ENCODE measurements around the gene APOA1. TPM values are rescaled to one million over a fixed set of nuclear protein-coding genes. Genes with fewer than 3 reads are reported as not detected.

APOA1 gene
- total and polyA plus RNA-seq, 10 of the 15 experiments (the other 5 are each of a cell fraction or from before 2014, with no cell fraction given): 0.10 to 2.4 (median 0.24) TPM; not detected in 3

DNA sequence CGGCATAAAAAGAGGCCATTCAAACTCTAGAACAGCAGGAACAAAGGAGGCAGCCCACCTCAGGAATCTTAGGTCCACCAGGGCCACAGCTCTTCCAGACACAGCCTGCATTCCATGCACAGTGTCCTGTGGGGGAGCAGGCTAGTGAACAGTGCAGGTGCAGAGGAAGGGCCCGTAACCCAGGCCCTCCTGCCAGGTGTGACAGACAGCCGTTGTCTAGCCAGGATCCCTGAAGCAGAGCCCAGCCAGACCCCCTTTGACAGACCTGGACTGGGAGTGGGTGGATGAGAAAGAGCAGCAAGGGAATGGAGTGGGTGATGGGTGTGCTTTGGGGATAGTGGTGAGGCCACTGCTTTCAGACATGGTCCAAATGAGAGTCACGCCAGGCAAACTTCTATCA, 48.4 kb downstream of the APOA1 start (continued):
- TF ChIP-seq PRDM15 (CRISPR knock-in tag; IDR thresholded peaks at IDR 0.05) (no peak), POLR2AphosphoS5 (IDR thresholded peaks at IDR 0.05; ENCODE audit: low read length) (no peak)

DNA sequence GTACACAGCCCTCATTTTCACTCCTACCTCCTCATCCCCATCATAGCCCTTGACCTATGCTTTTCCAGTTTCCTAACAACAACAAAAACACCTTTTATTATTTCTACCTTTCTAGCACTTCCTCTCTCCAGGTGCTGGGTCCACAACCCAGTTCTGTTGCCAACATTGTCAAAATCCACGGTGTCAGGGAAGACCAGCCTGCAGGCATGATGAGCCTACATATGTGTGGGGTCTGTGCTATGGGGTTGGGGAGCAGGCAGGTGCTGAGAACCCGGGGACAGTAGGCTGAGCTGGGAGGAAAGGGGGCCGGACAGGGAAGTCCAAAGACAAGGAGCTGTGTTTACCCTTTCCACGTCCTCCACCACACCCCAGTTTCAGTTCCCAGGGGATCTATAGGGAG, 48.9 kb downstream of the APOA1 start:
- ATAC-seq (no peak), DNase-seq (ENCODE audit: low read depth, low spot score) (no peak), FAIRE-seq (no peak)
- no peaks in the 10 kb centered on the region for H3K27me3 ChIP-seq (replicated peaks in 1 of 2; ENCODE audit: control insufficient read depth in 2 of 2, insufficient read depth in 2 of 2, low read length in 1 of 2)
- CTCF ChIA-PET: interaction anchor here (0.6 to 10.9 kb wide), 5 partner anchors 12 to 317 kb away, joined by 4 to 183 read pairs (median 4); partner anchors contain the start of gene APOA1
- H3K36me3 ChIP-seq (ENCODE audit: control insufficient read depth in 2 of 2, insufficient read depth in 2 of 2, low read length in 1 of 2): peaks cover 9 to 22% of the 10 kb centered on the region in 2 experiments
- 23% methylated on average over 4 of the region's 4 CpGs for WGBS (ENCODE audit: insufficient coverage, insufficient replicate concordance, low lambda C conversion rate, missing lambda C conversion rate)
- H3K9me3 ChIP-seq (replicated peaks; ENCODE audit: control insufficient read depth, insufficient read depth, low read length): no peaks in the 10 kb centered on the region
- H3K4me1 ChIP-seq (ENCODE audit: control insufficient read depth, insufficient read depth, low read length): peaks cover 14% of the 10 kb centered on the region
- RAD21 ChIA-PET (ENCODE audit: unreplicated experiment): interaction anchor here (1.2 to 3.3 kb wide), 3 partner anchors 47 to 356 kb away, joined by 3 to 20 read pairs (median 13); partner anchors contain the start of gene PAFAH1B2
- peak overlapping the region; percentile 92 for H3K9ac ChIP-seq (ENCODE audit: control insufficient read depth, insufficient read depth, low read length)
- peak overlapping the region; percentile 99 for H3K4me2 ChIP-seq (ENCODE audit: control insufficient read depth, insufficient read depth)
- no peaks in the 10 kb centered on the region for H4K20me1 ChIP-seq (ENCODE audit: control insufficient read depth, insufficient read depth)
- BruUV-seq (replicated peaks): no TSS peak
- peak overlapping the region; percentile 96 for H3K4me3 ChIP-seq
- no peak overlapping the region for H3K27ac ChIP-seq (ENCODE audit: control insufficient read depth, insufficient read depth)
- POLR2A ChIA-PET: interaction anchor here (1.0 to 3.4 kb wide), 7 partner anchors 10 to 307 kb away, joined by 3 to 28 read pairs (median 3); partner anchors contain the start of gene BUD13
- intact Hi-C loops (cut with micrococcal nuclease; ENCODE audit: unreplicated experiment) (no loop called here), in situ Hi-C loops (cut with MboI) (loop anchor here (5.0 kb wide), 1 partner anchor 314 kb away; no protein-coding TSS in a partner anchor)
- TF ChIP-seq SIX5 (IDR thresholded peaks at IDR 0.05; ENCODE audit: low read depth, low read length, severe bottlenecking): no peak
- no peak for TF ChIP-seq MTA3 (IDR thresholded peaks at IDR 0.05; ENCODE audit: borderline replicate concordance, low read length)
- TF ChIP-seq HDGF (IDR thresholded peaks at IDR 0.05): 0 out of 2 replicates have a peak, but pooled peaks have one; percentile 3
- peak overlapping the region; percentile 99 for H2AFZ ChIP-seq (ENCODE audit: control insufficient read depth, low read depth, low read length)
- H3K79me2 ChIP-seq (ENCODE audit: control insufficient read depth, insufficient read depth, low read length): peaks cover 20% of the 10 kb centered on the region
- SMC1A ChIA-PET (ENCODE audit: uncharacterized antibody, unreplicated experiment): interaction anchor here (0.9 to 7.5 kb wide), 6 partner anchors 48 to 392 kb away, joined by 3 to 46 read pairs (median 3); partner anchors contain the start of gene SIK3
